Muscle of back (tissue), 13 donors: ENCODE measurements around the gene ARTN. TPM values are rescaled to one million over a fixed set of nuclear protein-coding genes. Genes with fewer than 3 reads are reported as not detected.

Experiments used
- DNase-seq, 3 donors: peaks; one replicate each; pipeline versions ENCODE4 v3.0.0 to v3.0.0-alpha.2; 2013
- long read RNA-seq, 9 donors: transcript quantifications; one replicate each; lab custom pipeline, GENCODE V29; 2026
- polyA plus RNA-seq, 10 donors: library from polyadenylated mRNA; unstranded; fragments of 120-200 nt; gene quantifications; one replicate each; pipeline ENCODE4 v1.2.1, GENCODE V29; 2013; ENCODE audit not compliant: insufficient read length in 10 of 10

The ARTN gene
- 1 to 10 TPM in 6 of 10 donors, under 1 TPM in 4; 0.29 to 2.7 (median 1.1) TPM for polyA plus RNA-seq
- long read RNA-seq, donor 1, result 0 reads
- long read RNA-seq, donor 2, result 0 reads
- long read RNA-seq, donor 3, result 0 reads
- long read RNA-seq, donor 4, result 0 reads
- long read RNA-seq, donor 5, result 0 reads
- long read RNA-seq, donor 6, result 0 reads
- long read RNA-seq, donor 7, result 0 reads
- long read RNA-seq, donor 8, result 0 reads
- long read RNA-seq, donor 9, result 0 reads

GRCh38 chr1:43933386-43934100, at the start of gene ARTN:
Gene ARTN (plus strand): TSS chr1:43933801. CDS start chr1:43935657, 1,856 bp downstream.
- peak in 1 of 3 donors; percentile 68 for DNase-seq

GRCh38 chr1:43885279-43885801, 48.3 kb upstream of the ARTN start:
- no peak for DNase-seq

GRCh38 chr1:43887748-43888147, 45.9 kb upstream of the ARTN start:
- no peak for DNase-seq

- no peak for DNase-seq
Measured at GRCh38 chr1:43890815-43891214, 42.8 kb upstream of the ARTN start.

- peak in 1 of 3 donors; percentile 37 for DNase-seq
Measured at GRCh38 chr1:43893006-43893405, 40.6 kb upstream of the ARTN start.

- DNase-seq, result no peak
Measured at GRCh38 chr1:43898981-43899380, 34.6 kb upstream of the ARTN start.

- no peak for DNase-seq
Measured at GRCh38 chr1:43900386-43900785, 33.2 kb upstream of the ARTN start.

- no peak for DNase-seq
Measured at GRCh38 chr1:43901196-43901961, 32.2 kb upstream of the ARTN start.

- no peak for DNase-seq
Measured at GRCh38 chr1:43902058-43902831, 31.4 kb upstream of the ARTN start.

- DNase-seq, result no peak
Measured at GRCh38 chr1:43904660-43905551, 28.7 kb upstream of the ARTN start.

GRCh38 chr1:43908226-43908625, 25.4 kb upstream of the ARTN start:
- DNase-seq, result no peak

- no peak for DNase-seq
Measured at GRCh38 chr1:43908858-43909257, 24.7 kb upstream of the ARTN start.

- no peak for DNase-seq
Measured at GRCh38 chr1:43910343-43910742, 23.3 kb upstream of the ARTN start.

- peak in 2 of 3 donors; percentile 29 to 56 for DNase-seq
Measured at GRCh38 chr1:43912607-43913006, 21.0 kb upstream of the ARTN start.

GRCh38 chr1:43913051-43913501, 20.5 kb upstream of the ARTN start:
- DNase-seq, result peak in 1 of 3 donors; percentile 48

GRCh38 chr1:43913666-43914360, 19.8 kb upstream of the ARTN start:
- DNase-seq, result peak in 1 of 3 donors; percentile 38

GRCh38 chr1:43914576-43915525, 18.8 kb upstream of the ARTN start:
- no peak for DNase-seq

- no peak for DNase-seq
Measured at GRCh38 chr1:43919906-43920305, 13.7 kb upstream of the ARTN start.

GRCh38 chr1:43921022-43921421, 12.6 kb upstream of the ARTN start:
- DNase-seq, result no peak
